Activated CD4-positive, alpha-beta T cell treated with anti-CD3 and anti-CD28 coated beads, Interleukin-2, amount 10 ng/mL, durations not matched to agents 7 days and 5 days (primary cell): ENCODE results near the gene C12orf42. TPM values are rescaled to one million over a fixed set of nuclear protein-coding genes. Genes with fewer than 3 reads are reported as not detected.

ENCODE experiments used
- CTCF ChIA-PET: fragments of 350-600 bp; sonication (Branson Sonifier 250); formaldehyde crosslinking; loops from one replicate; lab custom pipeline; 2021; ENCODE audit warnings: antibody characterized with exemption; lab: Charles Lee
- POLR2A ChIA-PET: fragments of 350-600 bp; sonication (Branson Sonifier 250); formaldehyde crosslinking; loops from one replicate; lab custom pipeline; 2021; ENCODE audit warnings: antibody characterized with exemption; lab: Charles Lee
- DNase-seq: peaks from one replicate; pipeline ENCODE4 v3.0.0-alpha.2; 2020
- H3K27ac Mint-ChIP-seq: one replicate; pipeline ENCODE4 v1.8.0; 2021; ENCODE audit warnings: mild to moderate bottlenecking, moderate library complexity, mixed read lengths
- H3K27me3 Mint-ChIP-seq: one replicate; pipeline ENCODE4 v1.8.0; 2021; ENCODE audit warnings: mixed read lengths
- H3K36me3 Mint-ChIP-seq: one replicate; pipeline ENCODE4 v1.8.0; 2021; ENCODE audit warnings: low read depth, mixed read lengths
- H3K4me1 Mint-ChIP-seq: one replicate; pipeline ENCODE4 v1.8.0; 2021; ENCODE audit warnings: mixed read lengths
- H3K4me3 Mint-ChIP-seq: one replicate; pipeline ENCODE4 v1.8.0; 2021; ENCODE audit warnings: mild to moderate bottlenecking, moderate library complexity, mixed read lengths
- H3K9me3 Mint-ChIP-seq: one replicate; pipeline ENCODE4 v1.8.0; 2021; ENCODE audit warnings: mixed read lengths
- total RNA-seq, 2 experiments: library from RNA; stranded (reverse); gene quantifications; one replicate each; pipeline ENCODE4 v1.2.3, GENCODE V29; 2021

C12orf42 gene
- total RNA-seq, 2 experiments from 2014 or later: 0.57 to 1.0 TPM

- POLR2A ChIA-PET: no interaction called here
- no peaks in the 10 kb centered on the region for H3K27me3 Mint-ChIP-seq
- peaks cover 4% of the 10 kb centered on the region for H3K4me1 Mint-ChIP-seq
- CTCF ChIA-PET: no interaction called here
- H3K36me3 Mint-ChIP-seq: no peaks in the 10 kb centered on the region
- DNase-seq: no peak
- H3K4me3 Mint-ChIP-seq: no peak overlapping the region
- no peak overlapping the region for H3K27ac Mint-ChIP-seq
- peaks cover 8% of the 10 kb centered on the region for H3K9me3 Mint-ChIP-seq
Observed at GRCh38 chr12:103348935-103349334, 146.8 kb downstream of the C12orf42 start.

- no peak overlapping the region for H3K4me3 Mint-ChIP-seq
- no peak for DNase-seq
- peaks cover 2% of the 10 kb centered on the region for H3K9me3 Mint-ChIP-seq
- ChIA-PET POLR2A (no interaction called here), CTCF (no interaction called here)
- H3K27ac Mint-ChIP-seq: no peak overlapping the region
- no peaks in the 10 kb centered on the region for H3K27me3 Mint-ChIP-seq
- no peaks in the 10 kb centered on the region for H3K4me1 Mint-ChIP-seq
- no peaks in the 10 kb centered on the region for H3K36me3 Mint-ChIP-seq
Observed at GRCh38 chr12:103336940-103337339, 158.8 kb downstream of the C12orf42 start.

- Mint-ChIP-seq H3K36me3 (no peaks in the 10 kb centered on the region), H3K27me3 (no peaks in the 10 kb centered on the region), H3K4me3 (no peak overlapping the region), H3K27ac (no peak overlapping the region), H3K4me1 (no peaks in the 10 kb centered on the region), H3K9me3 (no peaks in the 10 kb centered on the region)
- POLR2A ChIA-PET: no interaction called here
- DNase-seq: no peak
- CTCF ChIA-PET: no interaction called here
Observed at GRCh38 chr12:103334466-103334865, 161.3 kb downstream of the C12orf42 start.

- CTCF ChIA-PET: no interaction called here
Observed at GRCh38 chr12:103333676-103334075, 162.1 kb downstream of the C12orf42 start.

GRCh38 chr12:103331643-103332042 is 164.1 kb downstream of the C12orf42 start:
- no peaks in the 10 kb centered on the region for H3K4me1 Mint-ChIP-seq
- ChIA-PET POLR2A (no interaction called here), CTCF (no interaction called here)
- DNase-seq: no peak
- H3K9me3 Mint-ChIP-seq: no peaks in the 10 kb centered on the region
- no peak overlapping the region for H3K4me3 Mint-ChIP-seq
- H3K27me3 Mint-ChIP-seq: no peaks in the 10 kb centered on the region
- no peaks in the 10 kb centered on the region for H3K36me3 Mint-ChIP-seq
- H3K27ac Mint-ChIP-seq: no peak overlapping the region

More at GRCh38 chr12:103333676-103334075, 162.1 kb downstream of the C12orf42 start:
- POLR2A ChIA-PET: interaction anchor here (0.7 kb wide), 1 partner anchor 296 kb away, joined by 8 read pairs; no protein-coding TSS in a partner anchor
- no peak overlapping the region for H3K4me3 Mint-ChIP-seq
- H3K9me3 Mint-ChIP-seq: no peaks in the 10 kb centered on the region
- H3K36me3 Mint-ChIP-seq: no peaks in the 10 kb centered on the region
- H3K27me3 Mint-ChIP-seq: no peaks in the 10 kb centered on the region
- H3K4me1 Mint-ChIP-seq: no peaks in the 10 kb centered on the region
- no peak overlapping the region for H3K27ac Mint-ChIP-seq
- DNase-seq: no peak

- no peak overlapping the region for H3K27ac Mint-ChIP-seq
- POLR2A ChIA-PET: no interaction called here
- CTCF ChIA-PET: no interaction called here
- no peak for DNase-seq
- H3K27me3 Mint-ChIP-seq: no peaks in the 10 kb centered on the region
- H3K4me1 Mint-ChIP-seq: no peaks in the 10 kb centered on the region
- no peaks in the 10 kb centered on the region for H3K9me3 Mint-ChIP-seq
- no peak overlapping the region for H3K4me3 Mint-ChIP-seq
- H3K36me3 Mint-ChIP-seq: no peaks in the 10 kb centered on the region
Observed at GRCh38 chr12:103330672-103331071, 165.1 kb downstream of the C12orf42 start.

- H3K4me3 Mint-ChIP-seq: no peak overlapping the region
- H3K4me1 Mint-ChIP-seq: no peaks in the 10 kb centered on the region
- no peak for DNase-seq
- H3K27me3 Mint-ChIP-seq: no peaks in the 10 kb centered on the region
- H3K9me3 Mint-ChIP-seq: no peaks in the 10 kb centered on the region
- POLR2A ChIA-PET: no interaction called here
- CTCF ChIA-PET: no interaction called here
- no peaks in the 10 kb centered on the region for H3K36me3 Mint-ChIP-seq
- no peak overlapping the region for H3K27ac Mint-ChIP-seq
Observed at GRCh38 chr12:103327676-103328075, 168.1 kb downstream of the C12orf42 start.

- DNase-seq: no peak
- ChIA-PET CTCF (no interaction called here), POLR2A (no interaction called here)
- Mint-ChIP-seq H3K27me3 (no peaks in the 10 kb centered on the region), H3K9me3 (no peaks in the 10 kb centered on the region), H3K4me1 (no peaks in the 10 kb centered on the region), H3K27ac (no peak overlapping the region), H3K36me3 (no peaks in the 10 kb centered on the region), H3K4me3 (no peak overlapping the region)
Observed at GRCh38 chr12:103326190-103326589, 169.6 kb downstream of the C12orf42 start.

GRCh38 chr12:103318566-103318965 is 177.2 kb downstream of the C12orf42 start:
- DNase-seq: no peak
- CTCF ChIA-PET: no interaction called here
- Mint-ChIP-seq H3K36me3 (no peaks in the 10 kb centered on the region), H3K4me1 (no peaks in the 10 kb centered on the region), H3K27ac (no peak overlapping the region), H3K9me3 (peaks cover 6% of the 10 kb centered on the region), H3K27me3 (no peaks in the 10 kb centered on the region), H3K4me3 (no peak overlapping the region)
- POLR2A ChIA-PET: no interaction called here

- no peak overlapping the region for H3K4me3 Mint-ChIP-seq
- no peaks in the 10 kb centered on the region for H3K27me3 Mint-ChIP-seq
- no peak overlapping the region for H3K27ac Mint-ChIP-seq
- CTCF ChIA-PET: no interaction called here
- no peak for DNase-seq
- peaks cover 6% of the 10 kb centered on the region for H3K9me3 Mint-ChIP-seq
- H3K36me3 Mint-ChIP-seq: no peaks in the 10 kb centered on the region
- no peaks in the 10 kb centered on the region for H3K4me1 Mint-ChIP-seq
- POLR2A ChIA-PET: no interaction called here
Observed at GRCh38 chr12:103317220-103317619, 178.5 kb downstream of the C12orf42 start.

GRCh38 chr12:103314786-103315185 is 181.0 kb downstream of the C12orf42 start:
- no peaks in the 10 kb centered on the region for H3K36me3 Mint-ChIP-seq
- POLR2A ChIA-PET: no interaction called here
- no peak overlapping the region for H3K4me3 Mint-ChIP-seq
- H3K9me3 Mint-ChIP-seq: peaks cover 6% of the 10 kb centered on the region
- H3K4me1 Mint-ChIP-seq: no peaks in the 10 kb centered on the region
- H3K27ac Mint-ChIP-seq: no peak overlapping the region
- H3K27me3 Mint-ChIP-seq: no peaks in the 10 kb centered on the region
- CTCF ChIA-PET: no interaction called here
- DNase-seq: no peak

- Mint-ChIP-seq H3K27ac (no peak overlapping the region), H3K4me1 (no peaks in the 10 kb centered on the region), H3K36me3 (no peaks in the 10 kb centered on the region), H3K4me3 (no peak overlapping the region), H3K27me3 (no peaks in the 10 kb centered on the region), H3K9me3 (peaks cover 2% of the 10 kb centered on the region)
- DNase-seq: no peak
- ChIA-PET POLR2A (no interaction called here), CTCF (no interaction called here)
Observed at GRCh38 chr12:103313894-103314293, 181.9 kb downstream of the C12orf42 start.

GRCh38 chr12:103312742-103313354 is 182.9 kb downstream of the C12orf42 start:
- ChIA-PET POLR2A (no interaction called here), CTCF (no interaction called here)
- H3K4me1 Mint-ChIP-seq: no peaks in the 10 kb centered on the region
- H3K36me3 Mint-ChIP-seq: no peaks in the 10 kb centered on the region
- H3K9me3 Mint-ChIP-seq: peaks cover 2% of the 10 kb centered on the region
- H3K4me3 Mint-ChIP-seq: no peak overlapping the region
- no peaks in the 10 kb centered on the region for H3K27me3 Mint-ChIP-seq
- DNase-seq: no peak
- H3K27ac Mint-ChIP-seq: no peak overlapping the region
